ENCODE data around the gene EPS8L3. TPM values are rescaled to one million over a fixed set of nuclear protein-coding genes. Genes with fewer than 3 reads are reported as not detected.

Gene EPS8L3
- total and polyA plus RNA-seq, 4 donors = 0.09 to 0.38 (median 0.15) TPM; not detected in 1

- no peaks in the 10 kb centered on the region for H3K4me1 ChIP-seq (ENCODE audit: control insufficient read depth in 4 of 4, insufficient read depth in 4 of 4, low read length in 3 of 4)
- no peak overlapping the region for H3K27ac ChIP-seq (ENCODE audit: low read depth in 1 of 2, low read length in 2 of 2)
- WGBS = 86% methylated on average over 12 of the region's 12 CpGs
- TF ChIP-seq EGR1 (IDR thresholded peaks at IDR 0.05; ENCODE audit: low read depth in 2 of 2) = no peak
- no peak for TF ChIP-seq GABPA (IDR thresholded peaks at IDR 0.05 in 1 of 2, conservative IDR thresholded peaks at IDR 0.05 in 1 of 2)
- no peak for TF ChIP-seq HNF4A (conservative IDR thresholded peaks at IDR 0.05)
- no peak for TF ChIP-seq RAD21 (IDR thresholded peaks at IDR 0.05)
- no peak for TF ChIP-seq JUND (IDR thresholded peaks at IDR 0.05)
- no peak for TF ChIP-seq NR2F2 (IDR thresholded peaks at IDR 0.05)
- TF ChIP-seq, protein P1, sequence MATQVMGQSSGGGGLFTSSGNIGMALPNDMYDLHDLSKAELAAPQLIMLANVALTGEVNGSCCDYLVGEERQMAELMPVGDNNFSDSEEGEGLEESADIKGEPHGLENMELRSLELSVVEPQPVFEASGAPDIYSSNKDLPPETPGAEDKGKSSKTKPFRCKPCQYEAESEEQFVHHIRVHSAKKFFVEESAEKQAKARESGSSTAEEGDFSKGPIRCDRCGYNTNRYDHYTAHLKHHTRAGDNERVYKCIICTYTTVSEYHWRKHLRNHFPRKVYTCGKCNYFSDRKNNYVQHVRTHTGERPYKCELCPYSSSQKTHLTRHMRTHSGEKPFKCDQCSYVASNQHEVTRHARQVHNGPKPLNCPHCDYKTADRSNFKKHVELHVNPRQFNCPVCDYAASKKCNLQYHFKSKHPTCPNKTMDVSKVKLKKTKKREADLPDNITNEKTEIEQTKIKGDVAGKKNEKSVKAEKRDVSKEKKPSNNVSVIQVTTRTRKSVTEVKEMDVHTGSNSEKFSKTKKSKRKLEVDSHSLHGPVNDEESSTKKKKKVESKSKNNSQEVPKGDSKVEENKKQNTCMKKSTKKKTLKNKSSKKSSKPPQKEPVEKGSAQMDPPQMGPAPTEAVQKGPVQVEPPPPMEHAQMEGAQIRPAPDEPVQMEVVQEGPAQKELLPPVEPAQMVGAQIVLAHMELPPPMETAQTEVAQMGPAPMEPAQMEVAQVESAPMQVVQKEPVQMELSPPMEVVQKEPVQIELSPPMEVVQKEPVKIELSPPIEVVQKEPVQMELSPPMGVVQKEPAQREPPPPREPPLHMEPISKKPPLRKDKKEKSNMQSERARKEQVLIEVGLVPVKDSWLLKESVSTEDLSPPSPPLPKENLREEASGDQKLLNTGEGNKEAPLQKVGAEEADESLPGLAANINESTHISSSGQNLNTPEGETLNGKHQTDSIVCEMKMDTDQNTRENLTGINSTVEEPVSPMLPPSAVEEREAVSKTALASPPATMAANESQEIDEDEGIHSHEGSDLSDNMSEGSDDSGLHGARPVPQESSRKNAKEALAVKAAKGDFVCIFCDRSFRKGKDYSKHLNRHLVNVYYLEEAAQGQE (IDR thresholded peaks at IDR 0.05) = no peak
- TF ChIP-seq FOXA1 (IDR thresholded peaks at IDR 0.05) = no peak
- TF ChIP-seq FOXA2 (IDR thresholded peaks at IDR 0.05) = no peak
- no peak for TF ChIP-seq HNF4G (IDR thresholded peaks at IDR 0.05)
- no peak for TF ChIP-seq SP1 (IDR thresholded peaks at IDR 0.05)
- TF ChIP-seq, protein P2, sequence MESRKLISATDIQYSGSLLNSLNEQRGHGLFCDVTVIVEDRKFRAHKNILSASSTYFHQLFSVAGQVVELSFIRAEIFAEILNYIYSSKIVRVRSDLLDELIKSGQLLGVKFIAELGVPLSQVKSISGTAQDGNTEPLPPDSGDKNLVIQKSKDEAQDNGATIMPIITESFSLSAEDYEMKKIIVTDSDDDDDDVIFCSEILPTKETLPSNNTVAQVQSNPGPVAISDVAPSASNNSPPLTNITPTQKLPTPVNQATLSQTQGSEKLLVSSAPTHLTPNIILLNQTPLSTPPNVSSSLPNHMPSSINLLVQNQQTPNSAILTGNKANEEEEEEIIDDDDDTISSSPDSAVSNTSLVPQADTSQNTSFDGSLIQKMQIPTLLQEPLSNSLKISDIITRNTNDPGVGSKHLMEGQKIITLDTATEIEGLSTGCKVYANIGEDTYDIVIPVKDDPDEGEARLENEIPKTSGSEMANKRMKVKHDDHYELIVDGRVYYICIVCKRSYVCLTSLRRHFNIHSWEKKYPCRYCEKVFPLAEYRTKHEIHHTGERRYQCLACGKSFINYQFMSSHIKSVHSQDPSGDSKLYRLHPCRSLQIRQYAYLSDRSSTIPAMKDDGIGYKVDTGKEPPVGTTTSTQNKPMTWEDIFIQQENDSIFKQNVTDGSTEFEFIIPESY (IDR thresholded peaks at IDR 0.05) = no peak
- no peak for TF ChIP-seq TAF1 (conservative IDR thresholded peaks at IDR 0.05)
- TF ChIP-seq YY1 (IDR thresholded peaks at IDR 0.05) = no peak
- TF ChIP-seq MAX (IDR thresholded peaks at IDR 0.05) = no peak
- TF ChIP-seq, protein P3, sequence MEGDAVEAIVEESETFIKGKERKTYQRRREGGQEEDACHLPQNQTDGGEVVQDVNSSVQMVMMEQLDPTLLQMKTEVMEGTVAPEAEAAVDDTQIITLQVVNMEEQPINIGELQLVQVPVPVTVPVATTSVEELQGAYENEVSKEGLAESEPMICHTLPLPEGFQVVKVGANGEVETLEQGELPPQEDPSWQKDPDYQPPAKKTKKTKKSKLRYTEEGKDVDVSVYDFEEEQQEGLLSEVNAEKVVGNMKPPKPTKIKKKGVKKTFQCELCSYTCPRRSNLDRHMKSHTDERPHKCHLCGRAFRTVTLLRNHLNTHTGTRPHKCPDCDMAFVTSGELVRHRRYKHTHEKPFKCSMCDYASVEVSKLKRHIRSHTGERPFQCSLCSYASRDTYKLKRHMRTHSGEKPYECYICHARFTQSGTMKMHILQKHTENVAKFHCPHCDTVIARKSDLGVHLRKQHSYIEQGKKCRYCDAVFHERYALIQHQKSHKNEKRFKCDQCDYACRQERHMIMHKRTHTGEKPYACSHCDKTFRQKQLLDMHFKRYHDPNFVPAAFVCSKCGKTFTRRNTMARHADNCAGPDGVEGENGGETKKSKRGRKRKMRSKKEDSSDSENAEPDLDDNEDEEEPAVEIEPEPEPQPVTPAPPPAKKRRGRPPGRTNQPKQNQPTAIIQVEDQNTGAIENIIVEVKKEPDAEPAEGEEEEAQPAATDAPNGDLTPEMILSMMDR (IDR thresholded peaks at IDR 0.05; ENCODE audit: low read depth, low read length, missing input control) = no peak
- no peak for TF ChIP-seq RXRA (IDR thresholded peaks at IDR 0.05)
- no peak for TF ChIP-seq ATF3 (IDR thresholded peaks at IDR 0.05)
- no peak overlapping the region for H3K4me3 ChIP-seq (ENCODE audit: low read depth in 1 of 3, low read length in 3 of 3)
- no peaks in the 10 kb centered on the region for H3K27me3 ChIP-seq (ENCODE audit: control insufficient read depth in 4 of 4, insufficient read depth in 4 of 4, low read length in 3 of 4)
- no peak overlapping the region for H3K9ac ChIP-seq (ENCODE audit: low read depth in 1 of 2, low read length in 2 of 2)
- no peaks in the 10 kb centered on the region for H3K9me3 ChIP-seq (ENCODE audit: control insufficient read depth in 4 of 4, low read length in 3 of 4)
- no peak for DNase-seq (ENCODE audit: low spot score)
- H3K36me3 ChIP-seq (ENCODE audit: control insufficient read depth in 4 of 4, insufficient read depth in 3 of 4, low read depth in 1 of 4, low read length in 3 of 4) = no peaks in the 10 kb centered on the region
Measured at GRCh38 chr1:109726728-109727373, 36.9 kb downstream of the EPS8L3 start.

Measured in liver (tissue), 9 donors.